HFFc6 (cell line): ENCODE results near the gene FSTL4. TPM values are rescaled to one million over a fixed set of nuclear protein-coding genes. Genes with fewer than 3 reads are reported as not detected.

Source experiments
- DNase-seq: peaks from one replicate; pipeline ENCODE4 v3.0.0-alpha.2; 2018
- H3K27ac Mint-ChIP-seq: 2 replicates; pipeline ENCODE4 v1.8.0; 2020; ENCODE audit warnings: mild to moderate bottlenecking, mixed read lengths
- H3K27me3 Mint-ChIP-seq: 2 replicates; pipeline ENCODE4 v1.8.0; 2021; ENCODE audit warnings: mild to moderate bottlenecking, moderate library complexity, mixed read lengths; ENCODE audit not compliant: insufficient read depth
- H3K36me3 Mint-ChIP-seq: 2 replicates; pipeline ENCODE4 v1.8.0; 2021; ENCODE audit warnings: low read depth, mixed read lengths
- H3K4me1 Mint-ChIP-seq: 2 replicates; pipeline ENCODE4 v1.8.0; 2020; ENCODE audit warnings: low read depth, mixed read lengths
- H3K4me3 Mint-ChIP-seq: 2 replicates; pipeline ENCODE4 v1.8.0; 2020; ENCODE audit warnings: mild to moderate bottlenecking, moderate library complexity, mixed read lengths
- H3K9me3 Mint-ChIP-seq: 2 replicates; pipeline ENCODE4 v1.8.0; 2020; ENCODE audit warnings: mild to moderate bottlenecking, mixed read lengths
- total RNA-seq, 6 experiments: library from RNA; stranded (reverse); fragmentation: NEBNext Ultra II Directional; extraction: Animal tissue kit (Norgen Biotek cat#: 25700); gene quantifications; 2 replicates in 1 of 6; 3 replicates in 5 of 6; pipeline ENCODE4 v1.2.3, GENCODE V29; 2021
- TF ChIP-seq, protein P1 (sequence below): fragments of 200-600 bp; sonication (generic); IDR thresholded peaks from 2 replicates; pipeline ENCODE4 v1.5.0; 2021; ENCODE audit warnings: antibody characterized with exemption, mild to moderate bottlenecking

Gene FSTL4
- total RNA-seq, 6 experiments from 2014 or later: not detected

GRCh38 chr5:133205204-133205603 is 407.1 kb downstream of the FSTL4 start:
- Mint-ChIP-seq H3K36me3 (no peaks in the 10 kb centered on the region), H3K4me3 (0 out of 2 replicates have a peak overlapping the region, but pooled peaks have one; percentile 1), H3K27ac (no peak overlapping the region), H3K27me3 (peaks cover 15% of the 10 kb centered on the region), H3K9me3 (no peaks in the 10 kb centered on the region), H3K4me1 (peaks cover 19% of the 10 kb centered on the region)
- TF ChIP-seq, protein P1, sequence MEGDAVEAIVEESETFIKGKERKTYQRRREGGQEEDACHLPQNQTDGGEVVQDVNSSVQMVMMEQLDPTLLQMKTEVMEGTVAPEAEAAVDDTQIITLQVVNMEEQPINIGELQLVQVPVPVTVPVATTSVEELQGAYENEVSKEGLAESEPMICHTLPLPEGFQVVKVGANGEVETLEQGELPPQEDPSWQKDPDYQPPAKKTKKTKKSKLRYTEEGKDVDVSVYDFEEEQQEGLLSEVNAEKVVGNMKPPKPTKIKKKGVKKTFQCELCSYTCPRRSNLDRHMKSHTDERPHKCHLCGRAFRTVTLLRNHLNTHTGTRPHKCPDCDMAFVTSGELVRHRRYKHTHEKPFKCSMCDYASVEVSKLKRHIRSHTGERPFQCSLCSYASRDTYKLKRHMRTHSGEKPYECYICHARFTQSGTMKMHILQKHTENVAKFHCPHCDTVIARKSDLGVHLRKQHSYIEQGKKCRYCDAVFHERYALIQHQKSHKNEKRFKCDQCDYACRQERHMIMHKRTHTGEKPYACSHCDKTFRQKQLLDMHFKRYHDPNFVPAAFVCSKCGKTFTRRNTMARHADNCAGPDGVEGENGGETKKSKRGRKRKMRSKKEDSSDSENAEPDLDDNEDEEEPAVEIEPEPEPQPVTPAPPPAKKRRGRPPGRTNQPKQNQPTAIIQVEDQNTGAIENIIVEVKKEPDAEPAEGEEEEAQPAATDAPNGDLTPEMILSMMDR: no peak
- DNase-seq: peak; percentile 15

GRCh38 chr5:133203317-133204305 is 408.7 kb downstream of the FSTL4 start:
- Mint-ChIP-seq H3K9me3 (no peaks in the 10 kb centered on the region), H3K27me3 (peaks cover 28% of the 10 kb centered on the region), H3K36me3 (no peaks in the 10 kb centered on the region), H3K4me3 (no peak overlapping the region), H3K4me1 (peaks cover 19% of the 10 kb centered on the region), H3K27ac (no peak overlapping the region)
- no peak for DNase-seq
- TF ChIP-seq, protein P1: no peak

- Mint-ChIP-seq H3K27me3 (peaks cover 32% of the 10 kb centered on the region), H3K4me1 (peaks cover 19% of the 10 kb centered on the region), H3K36me3 (no peaks in the 10 kb centered on the region), H3K9me3 (no peaks in the 10 kb centered on the region), H3K27ac (no peak overlapping the region), H3K4me3 (no peak overlapping the region)
- TF ChIP-seq, protein P1: no peak
- DNase-seq: no peak
Measured at GRCh38 chr5:133202066-133202665, 410.2 kb downstream of the FSTL4 start.

- H3K9me3 Mint-ChIP-seq: no peaks in the 10 kb centered on the region
- H3K27ac Mint-ChIP-seq: no peak overlapping the region
- H3K27me3 Mint-ChIP-seq: peaks cover 34% of the 10 kb centered on the region
- TF ChIP-seq, protein P1: no peak
- no peak overlapping the region for H3K4me3 Mint-ChIP-seq
- H3K4me1 Mint-ChIP-seq: peaks cover 13% of the 10 kb centered on the region
- DNase-seq: no peak
- no peaks in the 10 kb centered on the region for H3K36me3 Mint-ChIP-seq
Measured at GRCh38 chr5:133201310-133201709, 411.0 kb downstream of the FSTL4 start.

- no peak for DNase-seq
- H3K9me3 Mint-ChIP-seq: no peaks in the 10 kb centered on the region
- H3K27ac Mint-ChIP-seq: no peak overlapping the region
- TF ChIP-seq, protein P1: no peak
- H3K36me3 Mint-ChIP-seq: no peaks in the 10 kb centered on the region
- H3K4me1 Mint-ChIP-seq: peaks cover 6% of the 10 kb centered on the region
- no peak overlapping the region for H3K4me3 Mint-ChIP-seq
- H3K27me3 Mint-ChIP-seq: peaks cover 36% of the 10 kb centered on the region
Measured at GRCh38 chr5:133200256-133200655, 412.1 kb downstream of the FSTL4 start.
